ENCODE measurements around the gene OR2H2.
A peak's percentile ranks its signal among the peaks of the same experiment; 100 is the strongest.

GRCh38 chr6:29602564-29603361 is 17.8 kb downstream of the OR2H2 start:
- TF ChIP-seq CTCF (tag by site-specific recombination; IDR thresholded peaks at IDR 0.05) (peak; percentile 72), ZNF398 (tag by site-specific recombination; IDR thresholded peaks at IDR 0.05) (no peak), ZNF23 (tag by site-specific recombination; IDR thresholded peaks at IDR 0.05; ENCODE audit: borderline replicate concordance) (no peak), REST (tag by site-specific recombination; IDR thresholded peaks at IDR 0.05) (no peak), ZNF174 (tag by site-specific recombination; IDR thresholded peaks at IDR 0.05) (no peak), ZNF624 (tag by site-specific recombination; IDR thresholded peaks at IDR 0.05) (no peak), ZNF514 (tag by site-specific recombination; IDR thresholded peaks at IDR 0.05) (no peak), ZNF341 (tag by site-specific recombination; IDR thresholded peaks at IDR 0.05; ENCODE audit: low read depth) (no peak)
